Ishikawa (cell line): Measurements from ENCODE around the gene MITF.

Experiments
- CEBPB ChIP-seq: IDR thresholded peaks from 2 replicates; pipeline ENCODE4 v1.6.1; 2012
- CREB1 ChIP-seq: IDR thresholded peaks from 2 replicates; pipeline ENCODE4 v1.6.1; 2012; ENCODE audit warnings: low read depth
- EGR1 ChIP-seq: IDR thresholded peaks from 2 replicates; pipeline ENCODE4 v1.6.1; 2012
- EP300 ChIP-seq: IDR thresholded peaks from 2 replicates; pipeline ENCODE4 v1.6.1; 2012; ENCODE audit warnings: borderline replicate concordance
- FOXM1 ChIP-seq: IDR thresholded peaks from 2 replicates; pipeline ENCODE4 v1.6.1; 2012; ENCODE audit warnings: low read depth, borderline replicate concordance
- MAX ChIP-seq: IDR thresholded peaks from 2 replicates; pipeline ENCODE4 v1.6.1; 2012
- NFIC ChIP-seq: IDR thresholded peaks from 2 replicates; pipeline ENCODE4 v1.6.1; 2012
- RAD21 ChIP-seq: IDR thresholded peaks from 2 replicates; pipeline ENCODE4 v1.6.1; 2012; ENCODE audit warnings: low read depth
- REST ChIP-seq: IDR thresholded peaks from 2 replicates; pipeline ENCODE4 v1.6.1; 2012; ENCODE audit warnings: low read depth, mild to moderate bottlenecking
- TAF1 ChIP-seq: IDR thresholded peaks from 2 replicates; pipeline ENCODE4 v1.6.1; 2012; ENCODE audit warnings: low read depth, mild to moderate bottlenecking
- TCF12 ChIP-seq: IDR thresholded peaks from 2 replicates; pipeline ENCODE4 v1.6.1; 2012; ENCODE audit warnings: low read depth
- TEAD4 ChIP-seq: IDR thresholded peaks from 2 replicates; pipeline ENCODE4 v1.6.1; 2012
- USF1 ChIP-seq: IDR thresholded peaks from 2 replicates; pipeline ENCODE4 v1.6.1; 2012
- YY1 ChIP-seq: IDR thresholded peaks from 2 replicates; pipeline ENCODE4 v1.6.1; 2012; ENCODE audit warnings: low read depth
- ZBTB7A ChIP-seq: IDR thresholded peaks from 2 replicates; pipeline ENCODE4 v1.6.1; 2012; ENCODE audit warnings: low read depth

Gene MITF

GRCh38 chr3:69907554-69907953 lies 168.3 kb downstream of the MITF start:
- TF ChIP-seq RAD21 (no peak), TEAD4 (no peak), EGR1 (no peak)

- TF ChIP-seq RAD21 (no peak), EGR1 (no peak), MAX (no peak), NFIC (no peak), CEBPB (no peak), USF1 (no peak), TAF1 (no peak), TCF12 (no peak), FOXM1 (no peak), CREB1 (no peak), REST (no peak), YY1 (no peak), EP300 (no peak)
Measured at GRCh38 chr3:69913422-69913821, 174.2 kb downstream of the MITF start.

GRCh38 chr3:69914395-69914794 lies 175.1 kb downstream of the MITF start:
- TF ChIP-seq REST (no peak), ZBTB7A (no peak), EGR1 (no peak), EP300 (no peak), FOXM1 (no peak)

GRCh38 chr3:69915726-69916125 lies 176.5 kb downstream of the MITF start:
- TF ChIP-seq TEAD4, result no peak
- TF ChIP-seq TCF12, result no peak
- no peak for TF ChIP-seq EP300

- no peak for TF ChIP-seq ZBTB7A
- no peak for TF ChIP-seq TCF12
- no peak for TF ChIP-seq TEAD4
- TF ChIP-seq YY1, result no peak
- TF ChIP-seq RAD21, result no peak
- TF ChIP-seq NFIC, result no peak
- TF ChIP-seq CREB1, result no peak
- TF ChIP-seq EP300, result no peak
- no peak for TF ChIP-seq USF1
- TF ChIP-seq TAF1, result no peak
- no peak for TF ChIP-seq CEBPB
- TF ChIP-seq EGR1, result no peak
- TF ChIP-seq MAX, result no peak
- TF ChIP-seq FOXM1, result no peak
- TF ChIP-seq REST, result no peak
Measured at GRCh38 chr3:69921651-69922050, 182.4 kb downstream of the MITF start.
